GM21529 (cell line): Measurements from ENCODE around the gene RPL35.

ENCODE experiments used
- ATAC-seq: cut with Tn5 transposase; IDR thresholded peaks from one replicate; pipeline ENCODE4 v1.9.1; 2021; ENCODE audit not compliant: unreplicated experiment

Gene RPL35

DNA sequence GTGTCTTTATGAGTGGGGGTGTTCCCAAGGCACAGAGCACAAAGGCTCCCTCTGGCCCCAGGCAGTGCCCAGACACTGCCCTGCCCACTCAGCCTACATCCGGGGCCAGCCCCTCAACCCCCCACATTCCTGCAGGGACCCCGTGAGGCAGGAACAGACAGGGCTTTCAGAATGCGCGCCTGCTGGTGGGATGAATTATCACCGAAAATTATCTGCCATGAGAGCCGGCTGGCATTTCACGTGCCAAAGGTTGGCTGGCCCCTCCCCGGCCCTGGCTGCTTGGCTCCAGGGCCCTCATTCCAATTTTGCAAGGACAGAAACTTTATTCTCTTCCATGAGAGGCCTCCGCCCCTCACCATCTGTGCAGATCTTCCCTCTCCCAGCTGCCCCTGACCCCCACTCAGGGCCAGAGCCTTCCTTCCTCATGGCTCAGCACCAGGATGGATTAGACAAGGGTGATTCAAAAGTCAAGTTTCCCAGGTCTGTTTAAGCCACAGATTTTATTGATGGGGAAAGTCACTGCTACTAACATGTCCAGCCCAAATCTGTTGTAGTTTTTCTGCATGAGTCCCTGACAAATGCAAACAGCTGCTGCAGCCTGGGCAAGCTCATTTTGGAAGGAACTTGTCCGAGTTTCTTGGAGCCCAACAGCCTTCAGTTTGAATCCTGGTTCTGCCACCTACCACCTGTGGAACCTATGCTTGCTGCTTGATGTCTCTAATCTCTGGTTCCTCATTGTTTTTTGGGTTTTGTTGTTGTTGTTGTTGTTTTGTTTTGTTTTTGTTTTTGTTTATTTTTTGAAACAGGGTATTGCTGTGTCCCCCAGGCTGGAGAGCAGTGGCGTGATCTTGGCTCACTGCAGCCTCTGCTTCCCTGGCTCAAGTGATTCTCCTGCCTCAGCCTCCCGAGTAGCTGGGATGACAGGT lies 40.8 kb downstream of the RPL35 start:
- ATAC-seq: no peak

DNA sequence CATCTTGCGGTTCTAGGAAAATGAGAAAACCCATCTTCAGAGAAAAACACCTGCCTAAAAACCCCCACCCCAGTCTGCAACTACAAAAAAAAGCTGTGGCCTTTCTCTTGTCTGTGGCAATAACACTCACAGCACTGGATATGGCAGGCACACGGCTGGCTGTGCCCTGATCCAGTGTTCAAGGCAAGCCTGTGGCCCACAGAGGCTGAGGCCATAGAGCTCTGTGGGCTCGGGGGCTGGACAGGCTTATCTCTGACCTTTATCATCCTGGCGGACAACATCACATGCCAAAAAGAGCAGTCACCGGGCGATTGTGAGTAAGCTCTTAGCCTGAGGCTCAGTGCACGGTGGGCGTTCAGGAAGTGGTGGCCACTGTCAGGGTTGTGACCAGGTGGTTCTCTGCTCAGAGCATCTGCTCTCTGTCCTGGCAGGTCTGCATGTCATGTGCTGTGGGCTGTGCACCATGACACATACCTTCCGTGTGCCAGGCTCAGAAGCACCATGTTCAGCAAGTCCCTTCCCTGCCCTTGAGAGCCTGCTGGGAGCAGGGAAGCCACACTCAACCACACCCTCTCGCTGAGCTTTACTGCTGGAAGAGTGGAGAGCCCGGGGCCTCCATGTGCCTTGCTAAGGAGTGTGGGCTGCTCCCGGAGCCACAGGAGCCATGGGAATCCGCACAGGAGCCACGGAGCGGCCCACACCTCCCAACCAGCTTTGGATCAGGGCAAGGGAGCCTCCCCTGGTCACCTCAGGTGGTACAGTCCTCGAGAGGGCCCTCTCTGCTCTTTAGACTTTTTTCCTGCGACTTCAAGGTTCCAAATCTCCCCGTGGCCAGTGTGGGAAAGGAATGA lies 43.1 kb downstream of the RPL35 start:
- no peak for ATAC-seq

DNA sequence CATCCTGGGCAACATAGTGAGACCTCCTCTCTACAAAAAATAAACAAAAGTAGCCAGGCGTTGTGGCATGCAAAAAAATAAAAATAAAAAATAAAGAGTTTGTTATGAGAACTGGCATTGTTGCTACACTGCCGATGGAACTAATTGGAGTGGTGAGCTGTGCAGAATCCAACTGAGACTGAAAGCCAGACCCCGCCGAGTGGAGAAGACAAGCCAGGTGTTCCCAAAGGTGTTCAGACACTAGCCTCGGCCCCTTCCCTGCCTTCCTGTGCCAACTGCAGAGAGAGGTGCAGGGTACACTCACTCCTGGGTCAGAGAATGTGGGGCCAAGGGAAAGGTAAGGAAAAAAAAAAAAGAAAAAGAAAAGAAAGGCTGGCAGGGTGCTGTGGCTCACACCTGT lies 46.2 kb downstream of the RPL35 start:
- ATAC-seq: no peak

DNA sequence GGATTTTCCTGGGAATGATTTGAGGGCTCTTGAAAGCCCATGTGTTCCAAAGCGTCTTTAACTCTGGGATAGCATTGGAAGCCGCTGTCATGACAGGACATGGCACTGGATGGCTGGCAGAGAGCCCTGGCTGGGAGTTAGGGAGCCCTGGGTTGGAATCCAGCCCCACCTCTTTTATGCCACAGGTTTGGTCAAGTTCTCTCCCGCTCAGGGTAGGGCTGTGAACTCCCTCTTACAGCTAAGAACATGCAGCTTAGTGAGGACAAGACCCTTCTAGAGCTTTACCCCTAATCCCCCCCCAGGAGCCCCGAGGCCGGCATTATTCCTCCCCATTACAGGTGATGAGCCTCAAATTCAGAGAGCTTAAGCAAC lies 47.6 kb downstream of the RPL35 start:
- no peak for ATAC-seq

DNA sequence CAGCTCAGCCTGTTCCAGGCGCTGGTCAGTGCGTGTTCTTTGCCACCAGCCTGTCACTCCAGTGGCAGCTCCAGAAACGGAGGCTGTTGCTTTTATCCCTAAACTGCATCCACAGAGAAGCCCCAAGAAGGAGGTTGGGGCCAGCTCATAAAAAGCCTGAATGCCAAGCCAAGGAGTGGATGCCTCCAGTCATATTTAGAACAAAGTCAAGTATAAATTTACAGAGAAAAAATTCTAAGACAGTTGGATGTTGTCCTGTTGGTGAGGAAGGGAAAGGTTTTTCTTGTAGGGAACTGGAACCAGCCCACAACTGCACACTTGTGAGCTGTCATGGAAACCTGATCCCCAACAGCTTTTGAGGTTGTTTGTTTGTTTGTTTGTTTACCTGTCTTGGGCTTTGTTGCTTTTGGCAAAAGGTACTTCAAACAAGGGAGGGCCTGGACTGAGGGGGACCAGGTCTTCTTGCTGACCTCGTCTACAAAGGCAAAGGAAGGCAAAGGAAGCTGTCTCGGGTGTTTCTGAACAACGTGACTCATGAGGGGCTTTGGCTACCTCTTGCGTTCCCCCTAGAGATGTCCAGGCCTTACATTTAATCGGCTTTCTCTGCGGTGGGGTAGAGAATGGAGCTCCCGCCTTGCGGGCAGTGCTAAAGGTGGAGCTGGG lies 48.1 kb downstream of the RPL35 start:
- ATAC-seq: no peak

DNA sequence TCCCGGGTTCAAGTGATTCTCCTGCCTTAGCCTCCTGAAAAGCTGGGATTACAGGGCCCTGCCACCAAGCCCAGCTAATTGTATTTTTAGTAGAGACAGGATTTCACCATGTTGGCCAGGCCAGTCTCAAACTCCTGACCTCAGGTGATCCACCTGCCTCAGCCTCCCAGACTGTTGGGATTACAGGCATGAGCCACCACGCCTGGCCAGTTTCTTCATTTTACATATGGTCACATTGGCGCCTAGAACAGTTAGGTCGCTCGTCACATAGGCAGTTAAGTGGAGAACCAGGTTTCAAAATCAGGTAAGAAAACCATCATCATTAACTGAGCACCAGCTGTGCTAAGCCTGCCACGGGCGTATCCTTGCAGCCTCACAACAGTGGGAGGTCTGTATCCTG lies 48.7 kb downstream of the RPL35 start:
- ATAC-seq: no peak

DNA sequence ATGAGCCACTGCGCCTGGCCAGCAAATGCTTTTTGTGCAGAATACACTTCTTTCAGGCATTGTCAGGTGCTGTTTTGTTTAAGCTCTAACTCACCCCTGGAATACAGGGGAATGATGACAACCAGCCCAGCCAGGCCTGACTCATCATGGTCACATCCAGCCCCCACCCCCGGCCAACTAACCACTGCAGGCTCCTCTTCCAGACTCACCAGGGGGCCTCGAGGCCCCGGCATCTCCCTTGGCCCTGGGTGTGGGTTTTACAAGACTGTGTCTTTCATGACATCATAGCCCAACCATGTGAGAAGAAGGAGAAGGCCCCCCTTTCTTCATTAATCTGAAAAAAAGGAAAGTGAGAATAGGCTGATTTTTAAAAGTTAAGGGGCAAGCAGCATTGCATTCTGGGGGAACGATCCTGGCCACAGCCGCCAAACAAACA lies 49.3 kb downstream of the RPL35 start:
- no peak for ATAC-seq

DNA sequence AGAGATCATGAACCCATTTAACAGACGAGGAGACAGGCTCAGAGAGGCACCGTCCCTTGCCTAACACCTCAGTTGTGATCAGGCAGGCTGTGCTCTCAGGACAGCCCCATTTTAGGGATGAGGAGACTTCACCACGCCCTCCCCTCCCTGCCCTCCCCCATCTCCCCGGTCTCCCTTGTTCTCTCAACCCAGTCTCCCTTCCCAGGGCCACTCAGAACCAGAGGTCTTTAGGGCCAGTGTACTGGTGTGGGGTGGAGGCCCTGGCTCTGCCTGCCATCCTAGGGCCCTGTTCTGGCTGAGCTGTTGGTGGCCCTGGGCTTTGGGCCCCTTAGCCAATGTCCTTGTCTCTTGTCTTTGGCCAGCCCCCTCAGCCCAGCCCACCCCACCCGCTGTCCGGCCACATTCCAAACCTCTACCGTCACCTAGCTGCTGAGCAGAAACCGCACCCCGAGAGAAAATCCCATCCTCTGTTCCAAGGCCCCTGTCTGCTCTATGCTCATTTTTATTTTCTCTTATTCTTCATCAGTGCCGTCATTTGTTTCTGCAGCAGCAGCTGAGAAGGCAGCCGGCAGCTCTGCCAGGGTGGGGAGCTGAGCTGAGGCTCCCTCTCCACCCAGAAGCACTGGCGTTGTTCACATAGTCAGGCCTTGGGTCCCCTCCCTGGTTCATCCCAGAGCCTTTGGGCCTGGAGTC lies 50.9 kb downstream of the RPL35 start:
- no peak for ATAC-seq

DNA sequence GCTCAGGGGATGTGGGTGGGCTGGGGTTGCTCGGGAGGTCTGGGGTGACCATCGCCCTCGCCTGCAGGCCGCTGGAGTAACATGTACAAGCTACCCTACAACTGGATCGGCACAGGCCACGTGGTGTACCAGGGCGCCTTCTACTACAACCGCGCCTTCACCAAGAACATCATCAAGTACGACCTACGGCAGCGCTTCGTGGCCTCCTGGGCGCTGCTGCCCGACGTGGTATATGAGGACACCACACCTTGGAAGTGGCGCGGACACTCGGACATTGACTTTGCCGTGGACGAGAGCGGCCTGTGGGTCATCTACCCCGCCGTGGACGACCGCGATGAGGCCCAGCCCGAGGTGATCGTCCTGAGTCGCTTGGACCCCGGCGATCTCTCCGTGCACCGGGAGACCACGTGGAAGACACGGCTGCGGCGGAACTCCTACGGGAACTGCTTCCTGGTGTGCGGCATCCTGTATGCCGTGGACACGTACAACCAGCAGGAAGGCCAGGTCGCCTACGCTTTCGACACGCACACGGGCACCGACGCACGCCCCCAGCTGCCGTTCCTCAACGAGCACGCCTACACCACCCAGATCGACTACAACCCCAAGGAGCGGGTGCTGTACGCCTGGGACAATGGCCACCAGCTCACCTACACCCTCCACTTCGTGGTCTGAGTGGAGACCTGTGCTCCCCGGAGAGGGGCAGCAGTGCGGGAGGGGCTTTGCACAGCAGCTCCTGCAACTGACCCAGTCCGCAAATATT lies 51.8 kb downstream of the RPL35 start:
- ATAC-seq: no peak

DNA sequence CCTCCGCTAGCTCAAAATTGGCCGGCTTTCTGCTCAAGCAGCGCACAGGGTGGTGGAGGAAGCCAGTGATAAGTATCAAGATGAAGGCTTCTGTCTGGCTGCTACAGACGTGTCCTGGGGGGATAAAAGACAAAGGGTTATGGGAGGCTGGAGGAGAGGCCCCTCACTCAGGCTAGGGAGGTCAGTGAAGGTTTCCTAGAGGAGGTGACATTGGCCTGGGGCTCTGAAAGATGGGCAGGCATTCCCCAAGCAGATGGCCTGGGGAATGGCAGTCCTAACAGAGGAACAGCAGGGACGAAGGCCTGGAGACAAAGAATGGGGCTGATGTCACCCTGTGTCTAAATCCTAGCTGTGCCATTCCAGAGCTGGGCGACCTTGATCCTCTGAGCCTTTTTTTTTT lies 52.5 kb downstream of the RPL35 start:
- no peak for ATAC-seq

DNA sequence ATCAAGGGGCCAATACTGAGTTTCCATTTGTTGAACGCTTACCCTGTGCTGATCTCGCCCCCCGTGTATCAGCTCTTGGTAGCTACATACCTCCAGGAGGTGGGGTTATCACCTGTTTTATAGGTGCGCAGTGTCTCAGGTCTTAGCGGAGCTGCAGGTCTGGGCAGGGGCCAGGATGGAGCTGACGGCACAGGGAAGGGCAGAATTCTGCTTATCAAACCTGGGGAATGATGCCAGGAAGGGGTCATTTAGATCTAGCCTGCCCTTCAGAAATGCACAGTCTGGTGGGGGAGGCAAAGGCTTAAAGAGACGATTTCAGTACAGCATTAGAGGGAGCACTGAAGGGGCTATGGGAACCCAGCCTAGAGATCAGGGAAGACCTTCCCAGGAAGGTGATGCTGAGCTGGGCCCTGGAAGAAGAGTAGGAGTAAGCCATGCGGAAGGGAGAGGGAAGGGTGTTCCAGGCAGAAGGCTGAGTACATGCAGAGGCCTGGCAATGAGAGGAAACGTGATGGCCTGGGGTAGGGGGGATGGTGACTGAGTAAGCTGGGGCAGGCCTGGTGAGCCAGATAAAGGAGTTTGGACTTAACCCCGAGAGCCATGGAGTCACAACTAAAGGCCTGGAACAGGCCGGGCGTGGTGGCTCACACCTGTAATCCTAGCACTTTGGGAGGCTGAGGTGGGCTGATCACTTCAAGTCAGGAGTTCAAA lies 53.4 kb downstream of the RPL35 start:
- ATAC-seq: no peak
